T-cell (primary cell): ENCODE data around the gene ZNF74. TPM values are rescaled to one million over a fixed set of nuclear protein-coding genes. Genes with fewer than 3 reads are reported as not detected.
"Not testable (repeated sequence)": the region's sequence is repeated elsewhere in the genome, so short reads cannot be mapped to it uniquely, and the experiment has no call there.

ENCODE experiments used
- ATAC-seq, 4 experiments: fragments of 200-7000 bp in 3 of 4; fragments of 150-1000 bp in 1 of 4; cut with Tn5 transposase; replicated peaks in 1 of 4; 1 replicate in 3 of 4; 2 replicates in 1 of 4; pipeline ENCODE4 v1.10.0; 2021; ENCODE audit warnings: moderate library complexity in 3 of 4, mild to moderate bottlenecking in 2 of 4, moderate number of reproducible peaks in 1 of 4
- CTCF ChIA-PET, 2 donors: fragments of 300-600 bp; sonication (Branson Sonifier 250); formaldehyde crosslinking; loops; one replicate each; lab custom pipeline; 2022; ENCODE audit warnings: antibody characterized with exemption in 2 of 2; lab: Charles Lee
- POLR2A ChIA-PET, 2 donors: fragments of 300-600 bp; sonication (Branson Sonifier 250); formaldehyde crosslinking; loops; one replicate each; lab custom pipeline; 2022; ENCODE audit warnings: antibody characterized with exemption in 2 of 2; lab: Charles Lee
- DNase-seq, 35 experiments: peaks; one replicate each; pipeline versions ENCODE4 v3.0.0 to v3.0.0-alpha.2; 2013 to 2023
- H3K27ac ChIP-seq: one replicate; pipeline ENCODE4 v1.5.1; 2013; ENCODE audit warnings: low read length
- H3K27me3 ChIP-seq, 2 experiments: replicated peaks in 1 of 2; 1 replicate in 1 of 2; 2 replicates in 1 of 2; pipeline versions ENCODE4 v1.6.1 to v1.7.0; 2013; ENCODE audit warnings: low read length in 1 of 2, mixed read lengths in 1 of 2; ENCODE audit not compliant: control insufficient read depth in 2 of 2, insufficient read depth in 2 of 2; ENCODE audit errors: extremely low read depth in 1 of 2
- H3K36me3 ChIP-seq, 2 donors: 1 replicate in 1 of 2; 2 replicates in 1 of 2; pipeline versions ENCODE4 v1.6.1 to v1.7.0; 2013; ENCODE audit warnings: low read length in 1 of 2; ENCODE audit not compliant: control insufficient read depth in 2 of 2, insufficient read depth in 1 of 2; ENCODE audit errors: extremely low read depth in 1 of 2
- H3K4me1 ChIP-seq, 2 experiments: 1 replicate in 1 of 2; 2 replicates in 1 of 2; pipeline versions ENCODE4 v1.6.1 to v1.7.0; 2013; ENCODE audit warnings: low read length in 2 of 2, mixed read lengths in 1 of 2; ENCODE audit not compliant: insufficient read depth in 2 of 2, control insufficient read depth in 1 of 2; ENCODE audit errors: extremely low read depth in 1 of 2
- H3K4me3 ChIP-seq, 2 donors: 1 replicate in 1 of 2; 2 replicates in 1 of 2; pipeline versions ENCODE4 v1.5.1 to v1.7.0; 2013; ENCODE audit warnings: mild to moderate bottlenecking in 2 of 2, low read length in 1 of 2, moderate library complexity in 1 of 2; ENCODE audit not compliant: control insufficient read depth in 1 of 2; ENCODE audit errors: extremely low read depth in 1 of 2
- H3K9me3 ChIP-seq: 2 replicates; pipeline ENCODE4 v1.7.0; 2013
- H3K27ac Mint-ChIP-seq, 2 donors: one replicate each; pipeline ENCODE4 v1.8.0; 2020 to 2021; ENCODE audit warnings: mild to moderate bottlenecking in 2 of 2, mixed read lengths in 2 of 2
- H3K27me3 Mint-ChIP-seq, 2 donors: one replicate each; pipeline ENCODE4 v1.8.0; 2021 to 2022; ENCODE audit warnings: mixed read lengths in 2 of 2
- H3K36me3 Mint-ChIP-seq: one replicate; pipeline ENCODE4 v1.8.0; 2021; ENCODE audit warnings: mixed read lengths
- H3K4me1 Mint-ChIP-seq, 3 donors: one replicate each; pipeline ENCODE4 v1.8.0; 2020 to 2022; ENCODE audit warnings: mixed read lengths in 3 of 3, mild to moderate bottlenecking in 1 of 3
- H3K4me3 Mint-ChIP-seq, 3 donors: one replicate each; pipeline ENCODE4 v1.8.0; 2020 to 2022; ENCODE audit warnings: mild to moderate bottlenecking in 3 of 3, mixed read lengths in 3 of 3, moderate library complexity in 3 of 3
- H3K9me3 Mint-ChIP-seq, 3 donors: one replicate each; pipeline ENCODE4 v1.8.0; 2020 to 2022; ENCODE audit warnings: mixed read lengths in 3 of 3
- WGBS: methylation state at CpG from one replicate; pipeline ENCODE4 v1.1.5; 2013; ENCODE audit warnings: missing lambda C conversion rate; ENCODE audit not compliant: insufficient coverage; 5-methylcytosine and 5-hydroxymethylcytosine counted together
- total RNA-seq, 35 experiments: library from RNA in 6 of 35; stranded (reverse) in 6 of 35; fragments of 120-200 nt in 1 of 35; gene quantifications; one replicate each; pipeline versions ENCODE4 v1.2.1 to v1.2.4 and lab custom pipeline; 2013 to 2026

ZNF74 gene
- total RNA-seq, 5 donors from 2014 or later (not counting 1 experiment from before 2014, with no cell fraction given): 6.8 to 19.7 (median 17.3) TPM

DNA sequence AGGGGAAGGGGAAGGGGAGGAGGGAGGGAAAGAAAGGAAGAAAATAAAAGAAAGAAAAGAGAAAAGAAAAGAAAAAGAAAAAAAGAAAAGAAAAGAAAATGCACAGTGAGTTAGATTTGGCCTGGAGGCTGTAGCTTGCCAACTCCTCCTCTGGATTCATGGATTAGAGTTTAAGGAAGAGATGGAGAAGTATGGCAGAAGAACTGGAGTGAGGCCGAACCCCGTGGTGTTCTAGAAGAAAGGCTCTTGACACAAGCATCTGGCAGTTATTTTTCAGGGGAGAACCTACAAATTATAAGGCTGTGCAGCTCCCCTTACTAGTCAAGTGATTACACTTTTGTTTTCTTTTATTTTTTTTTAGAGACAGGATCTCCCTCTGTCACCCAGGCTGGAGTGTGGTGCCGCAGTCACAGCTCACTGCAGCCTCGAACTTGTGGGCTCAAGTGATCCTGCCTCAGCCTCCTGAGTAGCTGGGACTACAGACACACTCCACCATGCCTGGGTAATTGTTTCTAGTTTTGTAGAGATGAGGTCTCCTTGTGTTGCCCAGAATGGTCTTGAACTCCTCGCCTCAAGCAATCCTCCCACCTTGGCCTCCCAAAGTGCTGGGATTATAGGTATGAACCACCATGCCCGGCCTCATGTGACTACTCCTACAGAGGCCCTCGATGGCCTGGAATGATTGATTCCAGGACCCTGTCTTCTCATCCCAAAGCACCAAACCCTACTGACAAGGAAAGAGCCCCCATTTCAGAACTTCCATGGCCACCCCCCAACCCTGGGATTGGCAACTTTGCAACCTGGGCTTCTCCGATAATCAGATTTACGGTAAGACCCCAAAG, 19.5 kb downstream of the ZNF74 start:
- H3K27ac Mint-ChIP-seq: no peak overlapping the region
- H3K9me3 ChIP-seq: no peaks in the 10 kb centered on the region
- peaks cover 0 to 1% of the 10 kb centered on the region in 2 donors for H3K27me3 Mint-ChIP-seq
- ChIA-PET POLR2A (no interaction called here), CTCF (interaction anchor here in 1 of 2 donors (0.6 kb wide), 1 partner anchor 242 kb away, joined by 3 read pairs; no protein-coding TSS in a partner anchor)
- ATAC-seq (no peak), DNase-seq (no peak)
- H3K27me3 ChIP-seq: peaks cover 0 to 7% of the 10 kb centered on the region in 2 experiments
- no peak overlapping the region for H3K4me3 ChIP-seq
- no peak overlapping the region for H3K4me3 Mint-ChIP-seq
- no peaks in the 10 kb centered on the region for H3K36me3 ChIP-seq
- no peaks in the 10 kb centered on the region for H3K36me3 Mint-ChIP-seq
- H3K4me1 Mint-ChIP-seq: peaks cover 0 to 3% (median 3%) of the 10 kb centered on the region in 3 donors
- H3K9me3 Mint-ChIP-seq: no peaks in the 10 kb centered on the region
- H3K4me1 ChIP-seq: peaks cover 2 to 10% of the 10 kb centered on the region in 2 experiments
- no peak overlapping the region for H3K27ac ChIP-seq
- 96% methylated on average over 5 of the region's 9 CpGs for WGBS

DNA sequence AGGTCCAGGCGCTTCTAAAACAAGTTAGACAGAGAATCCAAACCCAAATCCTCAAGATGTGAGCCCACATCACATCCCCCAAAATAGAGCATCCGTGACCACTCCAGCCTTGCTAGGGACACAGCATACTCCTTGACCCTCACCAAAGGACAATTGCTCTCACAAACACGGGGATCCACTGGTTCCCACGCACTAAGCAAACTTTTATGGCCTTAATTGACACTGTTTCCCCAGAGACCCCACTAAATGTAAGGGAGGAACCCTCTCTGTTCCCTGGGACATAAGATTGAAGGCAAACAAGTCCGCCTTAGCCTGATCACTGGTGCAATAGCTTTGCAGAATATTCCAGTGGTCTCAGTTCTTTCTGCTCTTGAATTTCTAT, 20.1 kb downstream of the ZNF74 start:
- POLR2A ChIA-PET: no interaction called here
- Mint-ChIP-seq H3K36me3 (no peaks in the 10 kb centered on the region), H3K4me3 (no peak overlapping the region), H3K27me3 (peaks cover 0 to 1% of the 10 kb centered on the region in 2 donors), H3K4me1 (peaks cover 0 to 6% (median 4%) of the 10 kb centered on the region in 3 donors), H3K9me3 (no peaks in the 10 kb centered on the region), H3K27ac (no peak overlapping the region)
- ATAC-seq (no peak), DNase-seq (no peak)
- H3K36me3 ChIP-seq: no peaks in the 10 kb centered on the region
- peaks cover 0 to 7% of the 10 kb centered on the region in 2 experiments for H3K27me3 ChIP-seq
- H3K4me3 ChIP-seq: no peak overlapping the region
- WGBS: 96% methylated on average over 4 of the region's 5 CpGs
- CTCF ChIA-PET: no interaction called here
- peaks cover 2 to 12% of the 10 kb centered on the region in 2 experiments for H3K4me1 ChIP-seq
- no peak overlapping the region for H3K27ac ChIP-seq
- no peaks in the 10 kb centered on the region for H3K9me3 ChIP-seq

DNA sequence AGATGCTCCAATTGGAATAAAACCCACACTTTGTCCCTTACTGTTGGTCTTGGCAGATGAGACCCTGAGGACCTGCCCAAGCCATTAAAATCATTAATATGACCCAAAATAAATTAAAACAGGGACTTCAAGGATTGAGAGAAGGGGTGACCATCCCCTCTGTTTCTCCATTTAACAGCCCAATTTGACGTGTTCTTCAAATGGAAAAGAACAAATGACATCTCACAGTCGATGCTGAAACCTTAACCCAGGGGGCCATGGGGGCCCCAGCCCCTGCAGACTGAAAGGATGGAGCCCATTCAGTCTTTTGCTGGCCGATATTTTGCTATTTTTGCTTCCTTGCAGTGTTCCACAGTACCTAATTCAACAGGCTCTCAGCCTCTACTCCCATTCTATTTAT, 20.5 kb downstream of the ZNF74 start:
- peaks cover 0 to 7% of the 10 kb centered on the region in 2 experiments for H3K27me3 ChIP-seq
- no peak for ATAC-seq
- no peak overlapping the region for H3K4me3 ChIP-seq
- Mint-ChIP-seq H3K27ac (no peak overlapping the region), H3K4me3 (no peak overlapping the region), H3K27me3 (peaks cover 0 to 1% of the 10 kb centered on the region in 2 donors), H3K36me3 (no peaks in the 10 kb centered on the region), H3K9me3 (no peaks in the 10 kb centered on the region), H3K4me1 (peaks cover 0 to 6% (median 4%) of the 10 kb centered on the region in 3 donors)
- ChIA-PET POLR2A (no interaction called here), CTCF (no interaction called here)
- no peak overlapping the region for H3K27ac ChIP-seq
- H3K36me3 ChIP-seq: no peaks in the 10 kb centered on the region
- no peak for DNase-seq
- WGBS: 44% methylated on average over 1 of the region's 3 CpGs
- H3K4me1 ChIP-seq: peaks cover 2 to 12% of the 10 kb centered on the region in 2 experiments
- H3K9me3 ChIP-seq: no peaks in the 10 kb centered on the region

DNA sequence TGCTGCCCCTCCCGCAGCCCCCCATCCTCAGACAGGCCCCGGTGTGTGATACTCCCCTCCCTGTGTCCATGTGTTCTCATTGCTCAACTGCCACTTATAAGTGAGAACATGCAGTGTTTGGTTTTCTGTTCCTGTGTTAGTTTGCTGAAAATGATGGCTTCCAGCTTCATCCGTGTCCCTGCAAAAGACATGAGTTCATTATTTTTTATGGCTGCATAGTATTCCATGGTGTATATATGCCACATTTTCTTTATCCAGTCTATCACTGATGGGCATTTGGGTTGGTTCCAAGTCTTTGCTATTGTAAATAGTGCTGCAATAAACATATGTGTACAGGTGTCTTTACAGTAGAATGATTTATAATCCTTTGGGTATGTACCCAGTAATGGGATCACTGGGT, 21.3 kb downstream of the ZNF74 start:
- ATAC-seq, H3K4me3 Mint-ChIP-seq, H3K9me3 ChIP-seq, POLR2A ChIA-PET, H3K4me3 ChIP-seq, H3K27ac ChIP-seq, H3K36me3 Mint-ChIP-seq, CTCF ChIA-PET, H3K27ac Mint-ChIP-seq, H3K36me3 ChIP-seq, H3K27me3 Mint-ChIP-seq, DNase-seq, H3K4me1 Mint-ChIP-seq, H3K27me3 ChIP-seq, H3K9me3 Mint-ChIP-seq: not testable (repeated sequence)
- peaks cover 2 to 12% of the 10 kb centered on the region in 2 experiments for H3K4me1 ChIP-seq
- no CpG with 5 or more reads among the region's 3 CpGs for WGBS

DNA sequence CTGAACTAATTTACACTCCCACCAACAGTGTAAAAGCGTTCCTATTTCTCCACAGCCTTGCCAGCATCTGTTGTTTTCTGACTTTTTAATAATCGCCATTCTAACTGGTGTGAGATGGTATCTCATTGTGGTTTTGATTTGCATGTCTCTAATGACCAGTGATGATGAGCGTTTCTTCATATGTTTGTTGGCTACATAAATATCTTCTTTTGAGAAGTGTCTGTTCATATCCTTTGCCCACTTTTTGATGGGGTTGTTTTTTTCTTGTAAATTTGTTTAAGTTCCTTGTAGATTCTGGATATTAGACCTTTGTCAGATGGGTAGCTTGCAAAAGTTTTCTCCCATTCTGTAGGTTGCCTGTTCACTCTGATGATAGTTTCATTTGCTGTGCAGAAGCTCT, 21.7 kb downstream of the ZNF74 start:
- H3K36me3 ChIP-seq, H3K36me3 Mint-ChIP-seq, DNase-seq, CTCF ChIA-PET, H3K4me1 Mint-ChIP-seq, H3K27me3 Mint-ChIP-seq, H3K9me3 Mint-ChIP-seq, H3K27ac ChIP-seq, ATAC-seq, POLR2A ChIA-PET, H3K4me3 Mint-ChIP-seq, H3K27me3 ChIP-seq, H3K27ac Mint-ChIP-seq, H3K9me3 ChIP-seq, H3K4me3 ChIP-seq: not testable (repeated sequence)
- WGBS: no CpG with 5 or more reads among the region's 3 CpGs
- peaks cover 2 to 12% of the 10 kb centered on the region in 2 experiments for H3K4me1 ChIP-seq

DNA sequence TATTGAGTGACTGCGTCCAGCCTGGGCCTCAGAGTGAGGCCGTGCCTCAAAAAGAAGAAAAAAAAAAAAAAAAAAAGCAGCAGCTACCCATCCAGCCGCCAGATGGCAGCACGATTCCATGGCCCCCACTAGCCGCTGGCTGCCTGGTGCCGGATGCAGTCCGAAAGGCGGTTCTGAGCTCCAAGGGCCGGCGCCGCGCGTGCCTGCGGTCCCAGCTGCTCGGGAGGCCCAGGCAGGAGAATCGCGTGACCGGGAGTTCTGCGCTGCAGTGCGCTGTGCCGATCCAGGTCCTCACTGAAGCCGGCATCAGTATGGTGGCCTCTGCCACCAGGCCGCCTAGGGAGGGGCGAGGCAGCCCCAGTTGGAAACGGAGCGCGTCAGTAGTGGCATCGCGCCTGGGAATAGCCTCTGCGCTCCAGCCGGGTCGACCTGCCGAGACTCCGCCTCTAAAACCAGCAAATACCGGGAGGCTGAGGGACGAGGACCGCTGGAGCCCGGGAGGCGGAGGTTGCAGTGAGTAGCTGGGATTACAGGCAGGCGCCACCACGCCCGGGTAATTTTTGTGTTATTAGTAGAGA, 24.3 kb downstream of the ZNF74 start:
- Mint-ChIP-seq H3K36me3 (no peaks in the 10 kb centered on the region), H3K4me3 (peak overlapping the region; percentile 28 to 39 (median 38)), H3K4me1 (peaks cover under 1 to 6% (median 4%) of the 10 kb centered on the region in 3 donors), H3K27ac (no peak overlapping the region), H3K27me3 (peaks cover 0 to 1% of the 10 kb centered on the region in 2 donors), H3K9me3 (no peaks in the 10 kb centered on the region)
- ATAC-seq: peak; percentile 62 to 80 (median 74)
- peaks cover 0 to 12% of the 10 kb centered on the region in 2 experiments for H3K27me3 ChIP-seq
- ChIA-PET POLR2A (no interaction called here), CTCF (interaction anchor here (0.5 to 1.9 kb wide), 20 partner anchors 9 to 1155 kb away, joined by 3 to 10 read pairs (median 4); no protein-coding TSS in a partner anchor)
- 11% methylated on average over 34 of the region's 42 CpGs for WGBS
- H3K9me3 ChIP-seq: no peaks in the 10 kb centered on the region
- peak overlapping the region in 1 of 2 donors; percentile 32 for H3K4me3 ChIP-seq
- DNase-seq: peak; percentile 22 to 89 (median 63)
- H3K4me1 ChIP-seq: peaks cover 2 to 14% of the 10 kb centered on the region in 2 experiments
- no peaks in the 10 kb centered on the region for H3K36me3 ChIP-seq
- no peak overlapping the region for H3K27ac ChIP-seq
